ENCODE results near the gene SLAIN2.

The SLAIN2 gene

DNA sequence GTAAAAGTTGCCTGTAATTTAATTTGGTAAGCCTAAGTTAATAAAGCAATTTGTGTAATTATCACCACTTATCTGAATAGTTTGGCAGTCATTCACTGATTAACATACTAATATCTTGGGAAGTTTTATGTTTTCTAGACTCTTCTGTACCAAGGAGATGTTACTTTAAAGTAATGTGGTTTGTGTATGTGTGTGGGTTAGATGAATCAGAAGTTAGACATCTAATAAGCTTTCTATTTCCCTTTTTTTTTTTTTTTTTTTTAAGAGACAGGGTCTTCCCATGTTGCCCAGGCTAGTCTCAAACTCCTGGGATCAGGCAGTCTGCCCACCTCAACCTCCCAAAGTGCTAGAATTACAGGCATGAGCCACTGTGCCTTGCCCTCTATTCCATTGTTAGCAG, 5.3 kb downstream of the SLAIN2 start:
- no peak for TF ChIP-seq POLR2AphosphoS5 (IDR thresholded peaks at IDR 0.05; ENCODE audit: low read depth, low read length)
- TF ChIP-seq, protein P1, sequence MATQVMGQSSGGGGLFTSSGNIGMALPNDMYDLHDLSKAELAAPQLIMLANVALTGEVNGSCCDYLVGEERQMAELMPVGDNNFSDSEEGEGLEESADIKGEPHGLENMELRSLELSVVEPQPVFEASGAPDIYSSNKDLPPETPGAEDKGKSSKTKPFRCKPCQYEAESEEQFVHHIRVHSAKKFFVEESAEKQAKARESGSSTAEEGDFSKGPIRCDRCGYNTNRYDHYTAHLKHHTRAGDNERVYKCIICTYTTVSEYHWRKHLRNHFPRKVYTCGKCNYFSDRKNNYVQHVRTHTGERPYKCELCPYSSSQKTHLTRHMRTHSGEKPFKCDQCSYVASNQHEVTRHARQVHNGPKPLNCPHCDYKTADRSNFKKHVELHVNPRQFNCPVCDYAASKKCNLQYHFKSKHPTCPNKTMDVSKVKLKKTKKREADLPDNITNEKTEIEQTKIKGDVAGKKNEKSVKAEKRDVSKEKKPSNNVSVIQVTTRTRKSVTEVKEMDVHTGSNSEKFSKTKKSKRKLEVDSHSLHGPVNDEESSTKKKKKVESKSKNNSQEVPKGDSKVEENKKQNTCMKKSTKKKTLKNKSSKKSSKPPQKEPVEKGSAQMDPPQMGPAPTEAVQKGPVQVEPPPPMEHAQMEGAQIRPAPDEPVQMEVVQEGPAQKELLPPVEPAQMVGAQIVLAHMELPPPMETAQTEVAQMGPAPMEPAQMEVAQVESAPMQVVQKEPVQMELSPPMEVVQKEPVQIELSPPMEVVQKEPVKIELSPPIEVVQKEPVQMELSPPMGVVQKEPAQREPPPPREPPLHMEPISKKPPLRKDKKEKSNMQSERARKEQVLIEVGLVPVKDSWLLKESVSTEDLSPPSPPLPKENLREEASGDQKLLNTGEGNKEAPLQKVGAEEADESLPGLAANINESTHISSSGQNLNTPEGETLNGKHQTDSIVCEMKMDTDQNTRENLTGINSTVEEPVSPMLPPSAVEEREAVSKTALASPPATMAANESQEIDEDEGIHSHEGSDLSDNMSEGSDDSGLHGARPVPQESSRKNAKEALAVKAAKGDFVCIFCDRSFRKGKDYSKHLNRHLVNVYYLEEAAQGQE (IDR thresholded peaks at IDR 0.05; ENCODE audit: insufficient read depth in 1 of 2, low read depth in 2 of 2, low read length in 2 of 2): no peak
- TF ChIP-seq TAF1 (IDR thresholded peaks at IDR 0.05; ENCODE audit: borderline replicate concordance, insufficient read depth, low read length): no peak
- no peak for TF ChIP-seq FOXP2 (optimal IDR thresholded peaks at IDR 0.05; ENCODE audit: borderline replicate concordance, extremely low read depth, extremely low read length, insufficient read depth)
- no peak for TF ChIP-seq SIN3A (IDR thresholded peaks at IDR 0.05; ENCODE audit: borderline replicate concordance, insufficient read depth, low read length)

DNA sequence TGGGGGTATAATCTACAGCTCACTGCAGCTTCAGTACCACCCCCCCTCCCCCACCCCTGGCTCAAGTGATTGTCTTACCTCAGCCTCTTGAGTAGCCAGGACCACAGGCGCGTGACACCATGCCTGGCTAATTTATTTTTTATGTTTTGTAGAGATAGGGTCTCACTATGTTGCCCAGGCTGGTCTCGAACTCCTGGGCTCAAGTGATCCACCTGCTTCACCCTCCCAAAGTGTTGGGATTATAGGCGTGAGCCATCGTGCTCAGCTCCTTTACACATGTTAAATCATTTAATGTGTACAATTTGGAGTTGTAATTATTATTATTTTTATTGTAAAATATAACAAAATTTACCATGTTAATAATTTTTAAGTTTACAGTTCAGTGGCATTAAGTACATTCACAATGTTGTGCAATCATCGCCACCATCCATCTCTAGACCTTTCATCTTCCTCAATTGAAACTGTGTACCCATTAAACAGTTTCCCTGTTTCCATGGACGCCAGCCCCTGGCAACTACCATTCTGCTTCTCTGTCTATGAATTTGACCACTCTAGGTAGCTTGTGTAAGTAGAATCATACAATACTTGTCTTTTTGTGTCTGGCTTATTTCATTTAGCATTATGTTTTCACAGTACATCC, 6.1 kb downstream of the SLAIN2 start:
- TF ChIP-seq FOXP2 (optimal IDR thresholded peaks at IDR 0.05; ENCODE audit: borderline replicate concordance, extremely low read depth, extremely low read length, insufficient read depth) (no peak), POLR2AphosphoS5 (IDR thresholded peaks at IDR 0.05; ENCODE audit: low read depth, low read length) (no peak)

DNA sequence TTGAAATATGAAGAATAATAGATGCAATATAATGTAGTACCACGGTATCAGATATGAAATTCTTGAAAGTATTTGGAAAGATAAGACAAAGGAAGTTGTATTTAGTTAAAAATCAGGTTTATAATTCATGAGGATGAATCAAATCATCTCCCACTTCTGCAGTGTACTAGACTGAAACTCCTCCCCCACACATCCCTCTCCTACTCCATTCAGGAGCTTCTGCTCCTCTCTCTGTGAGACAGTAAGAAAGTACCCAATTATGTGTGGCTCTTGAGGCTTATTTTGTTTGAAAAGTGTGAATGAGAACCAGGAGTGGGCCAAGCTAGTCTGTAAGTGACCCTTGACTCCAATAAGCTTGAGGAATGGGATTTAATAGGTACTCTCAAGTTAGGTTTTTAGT, 9.5 kb downstream of the SLAIN2 start:
- TF ChIP-seq, protein P1 (IDR thresholded peaks at IDR 0.05; ENCODE audit: insufficient read depth in 1 of 2, low read depth in 2 of 2, low read length in 2 of 2): no peak
- TF ChIP-seq TAF1 (IDR thresholded peaks at IDR 0.05; ENCODE audit: borderline replicate concordance, insufficient read depth, low read length): no peak
- TF ChIP-seq FOXP2 (optimal IDR thresholded peaks at IDR 0.05; ENCODE audit: borderline replicate concordance, extremely low read depth, extremely low read length, insufficient read depth): no peak
- TF ChIP-seq SIN3A (IDR thresholded peaks at IDR 0.05; ENCODE audit: borderline replicate concordance, insufficient read depth, low read length): no peak
- no peak; the same call in 1 of the 2 replicates for TF ChIP-seq POLR2AphosphoS5 (IDR thresholded peaks at IDR 0.05; ENCODE audit: low read depth, low read length)

DNA sequence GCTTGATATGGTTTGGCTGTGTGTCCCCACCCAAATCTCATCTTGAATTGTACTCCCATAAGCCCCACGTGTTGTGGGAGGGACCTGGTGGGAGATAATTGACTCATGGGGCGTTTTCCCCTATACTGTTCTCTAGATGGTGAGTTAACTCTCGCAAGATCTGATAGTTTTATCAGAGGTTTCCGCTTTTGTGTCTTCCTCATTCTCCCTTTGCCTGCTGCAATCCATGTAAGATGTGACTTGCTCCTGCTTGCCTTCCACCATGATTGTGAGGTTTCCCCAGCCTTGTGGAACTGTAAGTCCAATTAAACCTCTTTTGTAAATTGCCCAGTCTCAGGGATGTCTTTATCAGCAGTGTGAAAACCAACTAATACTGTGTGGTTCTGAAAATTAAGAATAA, 11.5 kb downstream of the SLAIN2 start:
- TF ChIP-seq TAF1 (IDR thresholded peaks at IDR 0.05; ENCODE audit: borderline replicate concordance, insufficient read depth, low read length): no peak
- no peak for TF ChIP-seq FOXP2 (optimal IDR thresholded peaks at IDR 0.05; ENCODE audit: borderline replicate concordance, extremely low read depth, extremely low read length, insufficient read depth)
- TF ChIP-seq SIN3A (IDR thresholded peaks at IDR 0.05; ENCODE audit: borderline replicate concordance, insufficient read depth, low read length): no peak
- TF ChIP-seq, protein P1 (IDR thresholded peaks at IDR 0.05; ENCODE audit: insufficient read depth in 1 of 2, low read depth in 2 of 2, low read length in 2 of 2): no peak
- TF ChIP-seq POLR2AphosphoS5 (IDR thresholded peaks at IDR 0.05; ENCODE audit: low read depth, low read length): no peak

DNA sequence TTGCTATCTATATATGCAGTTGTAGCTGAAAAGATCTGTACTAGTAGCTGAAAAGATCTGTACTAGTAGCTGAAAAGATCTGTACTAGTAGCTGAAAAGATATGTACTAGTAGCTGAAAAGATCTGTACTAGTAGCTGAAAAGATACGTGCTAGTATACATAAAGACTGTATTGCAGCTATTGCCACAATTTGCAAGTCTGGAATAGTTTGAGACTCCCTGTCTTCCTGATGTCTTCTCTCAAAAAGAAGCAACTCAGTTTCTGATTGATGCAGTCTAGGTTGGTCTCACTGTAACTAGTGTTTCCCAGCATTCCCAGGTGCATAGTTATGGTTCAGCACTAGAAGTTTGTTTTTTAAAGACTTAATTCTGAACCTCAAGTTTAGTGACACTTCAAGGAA, 15.0 kb downstream of the SLAIN2 start:
- no peak for TF ChIP-seq POLR2AphosphoS5 (IDR thresholded peaks at IDR 0.05; ENCODE audit: low read depth, low read length)
- no peak for TF ChIP-seq SIN3A (IDR thresholded peaks at IDR 0.05; ENCODE audit: borderline replicate concordance, insufficient read depth, low read length)
- TF ChIP-seq FOXP2 (optimal IDR thresholded peaks at IDR 0.05; ENCODE audit: borderline replicate concordance, extremely low read depth, extremely low read length, insufficient read depth): no peak
- TF ChIP-seq TAF1 (IDR thresholded peaks at IDR 0.05; ENCODE audit: borderline replicate concordance, insufficient read depth, low read length): no peak
- TF ChIP-seq, protein P1 (IDR thresholded peaks at IDR 0.05; ENCODE audit: insufficient read depth in 1 of 2, low read depth in 2 of 2, low read length in 2 of 2): no peak

All from PFSK-1 (cell line).